Activated CD8-positive, alpha-beta T cell treated with anti-CD3 and anti-CD28 coated beads for 36 hours (primary cell): ENCODE measurements around the gene KRTAP4-11. TPM values are rescaled to one million over a fixed set of nuclear protein-coding genes. Genes with fewer than 3 reads are reported as not detected.

Experiments used
- ATAC-seq: fragments of 200-7000 bp; cut with Tn5 transposase; one replicate; pipeline ENCODE4 v1.10.0; 2021; ENCODE audit warnings: mild to moderate bottlenecking, moderate library complexity
- CTCF ChIA-PET: fragments of 350-600 bp; sonication (Branson Sonifier 250); formaldehyde crosslinking; loops from one replicate; lab custom pipeline; 2021; ENCODE audit warnings: antibody characterized with exemption; lab: Charles Lee
- POLR2A ChIA-PET: fragments of 350-600 bp; sonication (Branson Sonifier 250); formaldehyde crosslinking; loops from one replicate; lab custom pipeline; 2021; ENCODE audit warnings: antibody characterized with exemption; lab: Charles Lee
- DNase-seq: peaks from one replicate; pipeline ENCODE4 v3.0.0-alpha.2; 2020
- H3K27ac Mint-ChIP-seq: one replicate; pipeline ENCODE4 v1.8.0; 2021; ENCODE audit warnings: mild to moderate bottlenecking, mixed read lengths
- H3K27me3 Mint-ChIP-seq: one replicate; pipeline ENCODE4 v1.8.0; 2021; ENCODE audit warnings: mixed read lengths
- H3K36me3 Mint-ChIP-seq: one replicate; pipeline ENCODE4 v1.8.0; 2021; ENCODE audit warnings: low read depth, mixed read lengths
- H3K4me1 Mint-ChIP-seq: one replicate; pipeline ENCODE4 v1.8.0; 2021; ENCODE audit warnings: low read depth, mixed read lengths
- H3K4me3 Mint-ChIP-seq: one replicate; pipeline ENCODE4 v1.8.0; 2021; ENCODE audit warnings: mild to moderate bottlenecking, moderate library complexity, mixed read lengths
- H3K9me3 Mint-ChIP-seq: one replicate; pipeline ENCODE4 v1.8.0; 2021; ENCODE audit warnings: mixed read lengths
- intact Hi-C: fragments of 100-400 bp; cut with micrococcal nuclease; formaldehyde crosslinking; loops from one replicate; pipeline ENCODE4 v1.10.0; 2022
- total RNA-seq, 2 experiments: library from RNA; stranded (reverse); gene quantifications; one replicate each; pipeline ENCODE4 v1.2.3, GENCODE V29; 2021
- TF ChIP-seq, protein P1 (sequence below): fragments of 200-600 bp; IDR thresholded peaks from one replicate; pipeline ENCODE4 v1.8.0; 2022; ENCODE audit warnings: antibody characterized with exemption, mild to moderate bottlenecking

KRTAP4-11 gene
- total RNA-seq, 2 experiments from 2014 or later: not detected

DNA sequence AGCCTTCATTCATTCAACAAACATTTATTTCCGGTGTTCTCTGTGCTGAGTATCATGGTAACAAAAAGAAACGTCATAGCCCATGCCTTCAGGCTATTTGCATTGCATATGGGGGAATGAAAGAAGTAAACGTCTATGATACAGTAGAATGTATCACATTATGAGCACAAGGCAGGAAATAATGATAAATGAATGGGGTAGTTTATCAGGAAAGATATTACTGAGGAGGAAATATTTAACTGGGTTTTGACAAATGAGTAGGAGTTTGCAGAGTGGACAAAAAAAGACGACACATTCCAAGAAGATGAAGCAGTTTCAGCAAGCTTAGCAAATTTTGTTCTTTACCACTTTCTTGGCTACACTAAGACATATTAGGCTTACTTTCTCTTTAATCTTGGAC, 35.5 kb downstream of the KRTAP4-11 start:
- ATAC-seq (no peak), DNase-seq (no peak)
- Mint-ChIP-seq H3K9me3 (no peaks in the 10 kb centered on the region), H3K4me1 (no peaks in the 10 kb centered on the region), H3K36me3 (no peaks in the 10 kb centered on the region), H3K4me3 (no peak overlapping the region), H3K27me3 (peaks cover 6% of the 10 kb centered on the region), H3K27ac (no peak overlapping the region)
- POLR2A ChIA-PET: no interaction called here
- intact Hi-C loops: no loop called here
- TF ChIP-seq, protein P1, sequence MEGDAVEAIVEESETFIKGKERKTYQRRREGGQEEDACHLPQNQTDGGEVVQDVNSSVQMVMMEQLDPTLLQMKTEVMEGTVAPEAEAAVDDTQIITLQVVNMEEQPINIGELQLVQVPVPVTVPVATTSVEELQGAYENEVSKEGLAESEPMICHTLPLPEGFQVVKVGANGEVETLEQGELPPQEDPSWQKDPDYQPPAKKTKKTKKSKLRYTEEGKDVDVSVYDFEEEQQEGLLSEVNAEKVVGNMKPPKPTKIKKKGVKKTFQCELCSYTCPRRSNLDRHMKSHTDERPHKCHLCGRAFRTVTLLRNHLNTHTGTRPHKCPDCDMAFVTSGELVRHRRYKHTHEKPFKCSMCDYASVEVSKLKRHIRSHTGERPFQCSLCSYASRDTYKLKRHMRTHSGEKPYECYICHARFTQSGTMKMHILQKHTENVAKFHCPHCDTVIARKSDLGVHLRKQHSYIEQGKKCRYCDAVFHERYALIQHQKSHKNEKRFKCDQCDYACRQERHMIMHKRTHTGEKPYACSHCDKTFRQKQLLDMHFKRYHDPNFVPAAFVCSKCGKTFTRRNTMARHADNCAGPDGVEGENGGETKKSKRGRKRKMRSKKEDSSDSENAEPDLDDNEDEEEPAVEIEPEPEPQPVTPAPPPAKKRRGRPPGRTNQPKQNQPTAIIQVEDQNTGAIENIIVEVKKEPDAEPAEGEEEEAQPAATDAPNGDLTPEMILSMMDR: no peak
- CTCF ChIA-PET: no interaction called here

DNA sequence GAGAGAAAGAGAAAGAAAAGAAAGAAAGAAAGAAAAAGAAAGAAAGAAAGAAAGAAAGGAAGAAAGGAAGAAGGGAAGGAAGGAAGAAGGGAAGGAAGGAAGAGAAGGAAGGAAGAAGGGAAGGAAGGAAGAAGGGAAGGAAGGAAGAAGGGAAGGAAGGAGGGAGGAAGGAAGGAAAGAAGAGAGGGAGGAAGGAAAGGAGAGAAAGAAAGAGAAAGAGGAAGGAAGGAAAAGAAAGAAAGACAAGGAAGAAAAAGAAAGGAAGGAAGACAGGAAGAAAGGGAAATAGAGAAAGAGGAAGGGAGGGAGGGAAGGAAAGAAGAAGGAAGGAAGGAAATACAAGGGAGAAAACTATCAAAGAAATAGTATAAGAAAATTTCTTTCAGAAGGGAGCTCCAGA, 41.4 kb downstream of the KRTAP4-11 start:
- Mint-ChIP-seq H3K36me3 (no peaks in the 10 kb centered on the region), H3K4me1 (no peaks in the 10 kb centered on the region), H3K9me3 (no peaks in the 10 kb centered on the region), H3K4me3 (no peak overlapping the region), H3K27ac (no peak overlapping the region), H3K27me3 (peaks cover 9% of the 10 kb centered on the region)
- ATAC-seq (no peak), DNase-seq (no peak)
- TF ChIP-seq, protein P1: no peak
- CTCF ChIA-PET: no interaction called here
- POLR2A ChIA-PET: no interaction called here
- intact Hi-C loops: no loop called here

DNA sequence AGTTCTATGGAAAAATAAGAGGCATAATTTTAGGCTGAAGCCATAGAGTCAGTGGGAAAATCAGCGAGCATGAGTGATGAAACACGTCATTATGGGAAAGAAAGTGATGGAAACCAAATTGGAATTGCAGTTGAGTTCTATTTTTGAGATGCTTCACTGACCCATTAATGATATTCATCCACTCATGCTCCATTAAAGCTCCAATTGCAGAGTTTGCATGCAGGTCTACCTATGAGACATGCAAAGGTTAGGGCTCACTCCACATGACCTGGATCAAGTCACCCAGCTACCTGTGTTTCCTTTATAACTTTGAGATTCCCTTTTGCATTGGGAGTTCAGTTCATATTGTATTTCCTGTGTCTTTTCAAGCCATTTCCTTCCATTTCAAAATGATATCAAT, 44.5 kb downstream of the KRTAP4-11 start:
- Mint-ChIP-seq H3K27me3 (peaks cover 9% of the 10 kb centered on the region), H3K9me3 (no peaks in the 10 kb centered on the region), H3K4me1 (no peaks in the 10 kb centered on the region), H3K4me3 (no peak overlapping the region), H3K27ac (no peak overlapping the region), H3K36me3 (no peaks in the 10 kb centered on the region)
- intact Hi-C loops: no loop called here
- TF ChIP-seq, protein P1: no peak
- CTCF ChIA-PET: no interaction called here
- no peak for ATAC-seq
- POLR2A ChIA-PET: no interaction called here
- DNase-seq: no peak

DNA sequence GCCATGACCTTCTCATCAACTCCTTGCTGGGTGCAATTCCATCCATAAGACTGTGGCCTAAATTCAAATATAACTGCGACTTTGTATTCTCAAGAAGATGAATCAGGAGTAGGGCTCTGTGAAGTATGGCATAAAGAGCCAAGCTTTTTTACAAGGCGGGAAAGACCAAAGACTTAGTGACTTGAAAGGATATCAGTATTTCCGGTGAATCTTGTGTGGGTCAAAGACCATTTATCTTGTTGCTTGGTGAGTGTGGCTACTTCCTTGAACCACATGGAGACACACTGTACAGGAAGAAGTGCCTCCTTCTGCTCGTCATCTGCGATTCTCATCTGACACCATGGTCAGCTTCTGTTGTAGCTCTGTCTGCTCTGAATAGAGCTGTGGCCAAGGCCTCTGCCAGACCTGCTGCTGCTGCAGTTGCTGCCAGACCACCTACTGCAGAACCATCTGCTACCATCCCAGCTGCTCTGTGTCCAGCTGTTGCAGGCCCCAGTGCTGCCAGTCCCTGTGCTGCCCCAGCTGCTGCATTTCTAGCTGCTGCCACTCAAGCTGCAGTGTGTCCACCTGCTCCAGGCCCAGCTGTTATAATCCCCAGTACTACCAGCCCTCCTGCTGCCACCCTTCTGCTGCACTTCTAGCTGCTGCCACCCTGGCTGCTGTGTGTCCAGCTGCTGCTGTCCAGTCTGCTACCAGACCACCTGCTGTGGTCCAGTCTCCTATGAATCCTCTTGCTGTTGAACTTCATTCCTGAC, 46.4 kb downstream of the KRTAP4-11 start:
- DNase-seq (no peak), ATAC-seq (no peak)
- TF ChIP-seq, protein P1: no peak
- Mint-ChIP-seq H3K4me1 (no peaks in the 10 kb centered on the region), H3K27me3 (peaks cover 8% of the 10 kb centered on the region), H3K36me3 (no peaks in the 10 kb centered on the region), H3K27ac (no peak overlapping the region), H3K4me3 (no peak overlapping the region), H3K9me3 (no peaks in the 10 kb centered on the region)
- intact Hi-C loops: no loop called here
- CTCF ChIA-PET: interaction anchor here (0.5 kb wide), 1 partner anchor 129 kb away, joined by 3 read pairs; no protein-coding TSS in a partner anchor
- POLR2A ChIA-PET: no interaction called here

DNA sequence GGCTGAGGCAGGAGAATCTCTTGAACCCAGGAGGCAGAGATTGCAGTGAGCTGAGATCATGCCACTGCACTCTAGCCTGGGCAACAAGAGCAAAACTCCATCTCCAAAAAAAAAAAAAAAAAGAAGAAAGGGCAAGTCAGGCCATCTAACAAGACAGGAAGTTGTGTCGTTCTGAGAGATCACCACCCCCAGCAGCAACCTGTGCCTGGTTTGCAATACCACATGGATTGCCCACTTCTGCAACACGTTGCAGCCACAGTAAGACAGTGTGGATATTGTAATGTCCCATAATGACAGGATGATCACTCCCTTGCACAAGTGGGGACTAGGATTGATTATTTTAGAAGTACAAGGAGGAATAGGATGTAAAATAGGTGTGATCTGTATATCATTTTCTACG, 49.1 kb downstream of the KRTAP4-11 start:
- TF ChIP-seq, protein P1: no peak

More for the DNA sequence above, 49.1 kb downstream of the KRTAP4-11 start:
- H3K36me3 Mint-ChIP-seq: no peaks in the 10 kb centered on the region
- DNase-seq: no peak
- no peaks in the 10 kb centered on the region for H3K27me3 Mint-ChIP-seq
- no peak overlapping the region for H3K27ac Mint-ChIP-seq
- H3K4me3 Mint-ChIP-seq: no peak overlapping the region
- no peak for ATAC-seq
- POLR2A ChIA-PET: no interaction called here
- CTCF ChIA-PET: no interaction called here
- no peaks in the 10 kb centered on the region for H3K9me3 Mint-ChIP-seq
- no peaks in the 10 kb centered on the region for H3K4me1 Mint-ChIP-seq
- intact Hi-C loops: no loop called here
